Stimulated activated CD8-positive, alpha-beta memory T cell treated with anti-CD3 and anti-CD28 coated beads, Interleukin-4, amount 100 ng/mL, for 24 hours (primary cell): ENCODE measurements around the gene PDE6C.
"Not testable (repeated sequence)": the region's sequence is repeated elsewhere in the genome, so short reads cannot be mapped to it uniquely, and the experiment has no call there.

Source experiments
- DNase-seq: peaks from one replicate; pipeline ENCODE4 v3.0.0-alpha.2; 2020; ENCODE audit warnings: low read depth

Gene PDE6C

GRCh38 chr10:93630625-93631557, 18.6 kb downstream of the PDE6C start:
- DNase-seq = no peak

- DNase-seq = no peak
Measured at GRCh38 chr10:93639791-93640190, 27.5 kb downstream of the PDE6C start.

DNA sequence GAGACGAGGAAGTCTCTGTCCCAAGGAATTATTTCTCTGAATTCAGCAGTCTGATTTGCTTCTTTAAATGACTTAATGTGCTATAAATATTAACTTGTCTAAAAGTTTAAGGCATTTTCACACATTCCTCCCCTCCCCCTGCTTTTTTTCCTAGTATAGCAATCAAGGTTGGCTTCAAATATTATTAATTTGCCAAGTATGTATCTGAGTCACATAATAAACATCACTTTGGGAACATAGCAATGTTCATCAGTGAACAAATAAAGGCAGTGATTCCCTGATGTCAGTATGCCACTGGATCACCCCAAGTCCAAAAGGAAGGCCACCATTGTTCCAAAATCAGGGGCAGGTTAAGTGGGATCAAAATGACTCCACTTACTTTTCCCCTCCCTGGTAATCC, 40.5 kb downstream of the PDE6C start:
- DNase-seq = no peak

DNA sequence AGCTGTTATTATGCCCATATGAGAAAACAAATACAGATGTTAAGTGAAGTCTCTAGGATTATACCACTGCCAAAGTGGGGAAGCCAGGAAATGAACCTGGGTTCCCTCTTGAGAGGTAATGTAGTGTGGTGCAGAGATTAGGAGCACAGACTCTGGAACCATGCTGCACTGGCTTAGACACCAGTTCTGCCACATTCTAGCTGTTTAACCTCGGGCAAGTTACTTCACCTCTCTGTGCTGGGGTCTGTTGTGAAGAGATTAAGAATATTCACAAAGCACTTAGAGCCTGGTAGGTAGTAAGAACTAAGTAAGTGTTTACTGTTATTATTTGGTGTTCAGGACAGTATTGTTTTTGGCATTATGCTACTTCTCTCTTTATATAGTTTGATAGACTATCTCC, 41.9 kb downstream of the PDE6C start:
- no peak for DNase-seq

- no peak for DNase-seq
Measured at GRCh38 chr10:93656155-93656554, 43.8 kb downstream of the PDE6C start.

DNA sequence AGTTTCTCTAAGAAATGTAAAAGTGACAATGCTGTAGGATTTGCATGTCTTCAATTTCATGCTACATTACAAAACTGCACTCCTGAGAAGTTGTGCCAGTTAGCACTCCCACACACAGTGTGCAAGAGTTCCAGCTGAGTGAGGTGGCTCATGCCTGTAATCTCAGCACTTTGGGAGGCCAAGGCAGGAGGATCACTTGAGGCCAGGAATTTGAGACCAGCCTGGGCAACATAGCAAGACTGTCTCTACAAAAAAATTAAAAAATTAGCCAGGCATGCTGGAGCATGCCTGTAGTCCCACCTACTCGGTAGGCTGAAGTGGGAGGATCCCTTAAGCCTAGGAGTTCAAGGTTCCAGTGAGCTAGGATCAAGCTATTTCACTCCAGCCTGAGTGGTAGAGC, 45.4 kb downstream of the PDE6C start:
- DNase-seq = no peak

DNA sequence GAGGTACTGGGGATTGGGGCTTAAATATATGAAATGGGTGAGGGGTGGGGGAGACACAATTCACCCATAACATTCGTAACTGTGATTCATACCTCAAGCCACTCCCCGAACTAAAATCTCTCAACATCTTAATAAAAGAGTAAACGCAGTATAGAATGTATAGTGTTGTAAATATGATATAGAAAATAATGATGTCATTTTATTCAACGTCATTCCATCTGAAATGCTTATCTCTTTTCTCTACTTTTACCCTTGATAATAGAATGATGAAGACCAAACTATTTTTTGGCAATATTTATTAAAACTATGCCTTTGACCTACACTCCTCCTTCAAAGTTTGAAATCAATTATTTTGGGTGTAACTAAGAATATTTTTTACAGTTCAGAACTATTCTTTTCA, 53.7 kb downstream of the PDE6C start:
- DNase-seq = no peak

- no peak for DNase-seq
Measured at GRCh38 chr10:93667795-93668194, 55.5 kb downstream of the PDE6C start.

- DNase-seq = no peak
Measured at GRCh38 chr10:93670372-93670771, 58.0 kb downstream of the PDE6C start.

GRCh38 chr10:93671042-93671441, 58.7 kb downstream of the PDE6C start:
- DNase-seq = no peak

GRCh38 chr10:93672022-93672678, 59.8 kb downstream of the PDE6C start:
- no peak for DNase-seq

DNA sequence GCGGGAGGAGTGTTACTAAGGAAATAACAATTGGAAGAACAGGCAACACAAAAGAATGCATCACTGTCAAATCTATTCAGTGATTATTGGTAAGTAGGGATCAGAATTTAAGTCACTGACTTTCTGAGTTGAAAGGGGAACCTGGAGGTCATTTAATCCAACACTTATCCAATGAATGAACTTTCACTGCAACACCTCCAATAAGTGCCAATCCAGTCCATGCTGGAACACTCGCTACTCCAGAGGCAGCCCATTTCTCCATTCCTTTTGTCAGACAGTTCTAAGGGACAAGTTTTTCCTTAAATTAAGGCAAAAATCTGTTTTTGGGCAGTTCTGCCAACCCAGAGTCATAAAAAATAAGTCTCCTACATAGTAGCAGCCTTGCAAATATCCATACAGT, 60.6 kb downstream of the PDE6C start:
- no peak for DNase-seq

GRCh38 chr10:93673791-93674190, 61.5 kb downstream of the PDE6C start:
- no peak for DNase-seq

DNA sequence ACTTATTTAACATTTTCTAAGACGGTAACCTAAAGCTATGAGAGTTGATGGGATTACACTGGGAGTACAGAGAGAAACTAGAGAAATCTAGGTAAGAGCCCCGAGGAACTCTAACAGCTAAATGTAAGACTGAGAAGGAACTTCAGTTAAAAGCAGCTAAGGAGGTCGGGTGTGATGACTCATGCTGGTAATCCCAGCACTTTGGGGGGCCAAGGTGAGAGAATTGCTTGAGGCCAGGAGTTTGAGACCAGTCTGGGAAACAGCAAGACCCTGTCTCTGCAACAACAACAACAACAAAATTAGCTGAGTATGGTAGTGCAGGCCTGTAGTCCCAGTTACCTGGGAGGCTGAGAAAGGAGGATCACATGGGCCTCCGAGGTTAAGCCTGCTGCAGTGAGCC, 66.0 kb downstream of the PDE6C start:
- DNase-seq = no peak

- no peak for DNase-seq
Measured at GRCh38 chr10:93678805-93679587, 66.7 kb downstream of the PDE6C start.

GRCh38 chr10:93680412-93681047, 68.2 kb downstream of the PDE6C start:
- no peak for DNase-seq

GRCh38 chr10:93687737-93688136, 75.4 kb downstream of the PDE6C start:
- no peak for DNase-seq

DNA sequence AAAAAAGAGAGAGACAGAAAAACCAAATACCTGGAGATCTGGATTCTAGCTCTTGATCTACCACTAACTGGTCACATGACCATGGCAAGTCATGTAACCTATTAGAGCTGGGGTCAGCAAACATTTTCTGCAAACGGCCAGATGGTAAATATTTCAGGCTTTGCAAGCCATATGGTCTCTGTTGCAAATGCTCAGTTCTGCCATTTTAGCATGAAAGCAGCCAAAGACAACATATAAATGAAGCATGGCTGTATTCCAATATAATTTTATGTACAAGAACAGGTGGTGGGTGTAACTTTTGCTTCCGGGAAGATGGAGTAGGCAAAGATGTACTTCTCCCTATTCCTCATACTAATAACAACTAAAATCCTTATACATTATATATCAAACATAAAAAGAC, 83.4 kb downstream of the PDE6C start:
- DNase-seq = no peak

GRCh38 chr10:93696582-93696981, 84.2 kb downstream of the PDE6C start:
- not testable (repeated sequence) for DNase-seq

DNA sequence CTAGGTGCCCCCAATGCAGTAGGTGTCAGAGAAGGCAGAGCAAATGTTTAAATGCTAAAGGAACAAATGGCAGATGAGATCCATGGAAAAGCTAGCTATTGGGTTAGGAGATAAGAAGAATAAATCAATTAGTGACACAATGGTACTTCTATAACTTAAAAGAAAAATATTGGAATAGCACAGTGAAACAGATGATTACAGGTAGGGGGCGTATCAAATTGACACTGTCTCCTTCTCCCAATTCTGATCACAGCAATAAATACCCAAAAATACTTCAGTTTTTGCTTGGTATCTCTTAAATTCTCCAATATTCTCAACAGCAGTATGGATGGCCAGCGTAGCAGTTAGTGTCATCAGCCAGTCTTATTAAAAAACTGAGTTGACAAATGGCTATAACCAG, 84.9 kb downstream of the PDE6C start:
- no peak for DNase-seq

DNA sequence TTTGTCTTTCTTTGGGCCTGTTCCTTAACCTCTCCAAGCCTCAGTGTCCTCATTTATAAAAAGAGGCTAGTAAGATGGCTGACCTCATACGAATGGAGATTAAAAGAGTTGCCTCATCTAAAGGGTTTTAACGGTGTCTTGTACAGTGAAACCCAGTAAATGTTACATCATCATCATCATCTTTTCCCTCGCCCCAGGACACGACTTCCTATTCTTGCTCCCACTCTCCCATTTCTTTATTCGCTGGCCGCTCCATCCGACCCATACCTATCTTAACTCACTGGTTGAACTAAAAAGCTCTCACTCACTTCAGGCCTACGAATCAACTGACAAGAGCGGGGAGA, 89.5 kb downstream of the PDE6C start:
- DNase-seq = no peak
